Measurements from ENCODE around the gene DRG1.
"Not testable (repeated sequence)": the region's sequence is repeated elsewhere in the genome, so short reads cannot be mapped to it uniquely, and the experiment has no call there.

DRG1 gene

DNA sequence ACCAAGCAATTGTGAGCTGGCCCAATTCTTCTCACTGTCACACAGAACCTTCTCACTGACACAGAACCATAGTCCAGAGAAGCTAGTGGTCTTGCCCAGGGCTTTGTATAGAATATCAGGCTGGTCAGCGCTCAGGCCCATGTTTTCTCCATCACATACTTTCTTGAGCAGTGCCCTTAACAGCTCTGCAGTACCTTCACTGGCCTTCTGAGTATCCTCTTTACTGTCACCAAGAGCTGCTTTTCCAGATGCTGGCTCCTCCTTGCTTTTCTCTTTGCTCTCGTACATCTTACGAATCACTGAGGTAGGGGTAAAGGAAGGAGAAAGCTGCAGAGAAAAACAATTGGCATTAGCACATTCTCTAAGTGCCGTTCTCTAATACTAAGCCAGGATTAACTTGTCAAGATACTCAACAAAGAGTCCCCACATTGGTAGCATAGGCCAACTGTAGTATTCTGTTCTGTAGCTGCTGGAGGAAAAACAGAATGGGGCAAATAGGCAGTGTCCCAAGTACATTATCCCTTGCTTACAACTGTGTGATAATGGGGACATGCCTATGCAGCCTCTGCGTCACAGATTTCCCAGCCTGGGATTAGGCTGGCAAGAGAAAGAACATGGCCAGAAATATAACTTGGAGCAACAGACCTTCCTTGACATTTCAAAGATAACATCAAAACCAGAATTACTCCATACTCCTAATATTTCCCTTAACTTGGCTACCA lies 43.5 kb downstream of the DRG1 start:
- in situ Hi-C loops (cut with MboI; ENCODE audit: low sequenced_read_pairs): no loop called here

- in situ Hi-C loops (cut with MboI; ENCODE audit: low sequenced_read_pairs): no loop called here
Measured at GRCh38 chr22:31443516-31443915, 44.1 kb downstream of the DRG1 start.

DNA sequence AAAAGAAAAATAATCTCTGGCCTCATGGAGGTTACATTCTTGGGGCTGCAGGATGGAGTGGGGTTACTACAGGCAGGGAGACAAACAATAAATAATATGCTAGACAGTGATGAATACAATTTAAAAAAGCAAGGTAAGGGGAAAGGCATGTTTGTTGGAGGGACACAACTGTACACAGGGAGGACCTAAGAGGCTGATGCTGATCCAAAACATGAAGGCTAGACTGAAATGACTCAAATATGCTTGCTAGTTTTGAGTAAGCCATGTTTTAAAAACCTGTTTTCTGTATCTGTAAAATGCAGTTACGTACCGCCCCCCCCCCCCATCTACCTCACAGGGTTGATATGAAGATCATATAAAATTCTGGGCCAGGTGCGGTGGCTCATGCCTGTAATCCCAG lies 46.2 kb downstream of the DRG1 start:
- in situ Hi-C loops (cut with MboI; ENCODE audit: low sequenced_read_pairs): no loop called here

- in situ Hi-C loops (cut with MboI; ENCODE audit: low sequenced_read_pairs): no loop called here
Measured at GRCh38 chr22:31446208-31446607, 46.8 kb downstream of the DRG1 start.

DNA sequence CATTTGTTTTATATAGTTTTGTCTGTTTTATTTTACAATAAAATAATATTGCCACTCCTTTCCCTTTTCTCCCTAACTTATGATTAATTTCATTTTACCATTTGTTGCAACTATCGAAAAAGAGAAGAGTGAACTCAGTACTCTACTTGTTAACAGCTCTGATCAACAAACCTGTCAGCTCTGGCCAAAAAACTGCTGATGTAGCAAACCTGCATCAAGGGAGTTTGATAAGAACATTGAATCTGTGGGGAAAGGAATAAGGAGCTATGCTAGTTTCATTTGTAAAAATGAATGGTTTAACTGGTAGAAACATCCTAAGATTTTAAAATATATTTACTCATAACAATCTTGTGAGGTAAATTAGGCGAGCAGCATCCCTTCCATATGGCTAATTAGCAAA lies 47.4 kb downstream of the DRG1 start:
- in situ Hi-C loops (cut with MboI; ENCODE audit: low sequenced_read_pairs): no loop called here

GRCh38 chr22:31447337-31447736 lies 47.9 kb downstream of the DRG1 start:
- in situ Hi-C loops (cut with MboI; ENCODE audit: low sequenced_read_pairs): no loop called here

- in situ Hi-C loops (cut with MboI; ENCODE audit: low sequenced_read_pairs): no loop called here
Measured at GRCh38 chr22:31448382-31448781, 49.0 kb downstream of the DRG1 start.

- in situ Hi-C loops (cut with MboI; ENCODE audit: low sequenced_read_pairs): no loop called here
Measured at GRCh38 chr22:31449506-31449905, 50.1 kb downstream of the DRG1 start.

DNA sequence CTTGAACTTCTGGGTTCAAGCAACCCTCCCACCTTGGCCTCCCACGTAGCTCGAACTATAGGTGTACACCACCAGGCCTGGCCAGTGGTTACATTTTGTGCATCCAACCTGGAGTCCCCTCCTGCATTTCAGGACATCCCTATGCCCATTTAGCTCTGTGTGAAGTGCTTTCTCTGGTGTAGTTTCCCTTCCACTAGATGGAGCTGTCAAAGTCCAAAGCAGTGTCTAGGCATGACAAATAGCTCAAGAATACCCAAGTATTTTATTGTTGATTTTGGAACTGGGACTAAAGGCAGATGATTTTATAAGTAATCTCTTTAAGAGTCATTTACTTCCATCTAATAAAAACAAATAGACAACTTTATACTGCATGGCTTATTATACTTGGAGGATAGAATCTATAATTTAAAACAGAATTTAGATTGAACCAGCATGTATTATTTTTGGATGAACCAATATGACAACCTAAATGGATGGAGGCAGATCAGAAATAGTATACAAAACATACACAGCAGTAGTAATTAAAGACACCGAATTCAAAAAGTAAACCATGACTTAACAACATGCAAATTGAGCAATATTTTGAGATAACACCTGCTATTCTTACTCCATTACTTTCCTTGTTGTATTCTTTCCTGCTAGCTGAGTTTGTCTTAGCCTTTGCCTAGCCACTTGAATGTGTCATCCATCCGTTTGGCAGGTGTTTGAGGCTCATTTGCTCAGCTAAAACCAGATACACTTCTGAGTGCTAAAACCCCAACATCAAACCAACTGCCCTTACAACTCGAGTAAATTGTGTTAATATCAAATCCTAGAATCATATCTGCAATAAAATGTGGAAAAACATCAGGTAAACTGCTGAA lies 52.5 kb downstream of the DRG1 start:
- in situ Hi-C loops (cut with MboI; ENCODE audit: low sequenced_read_pairs): no loop called here

DNA sequence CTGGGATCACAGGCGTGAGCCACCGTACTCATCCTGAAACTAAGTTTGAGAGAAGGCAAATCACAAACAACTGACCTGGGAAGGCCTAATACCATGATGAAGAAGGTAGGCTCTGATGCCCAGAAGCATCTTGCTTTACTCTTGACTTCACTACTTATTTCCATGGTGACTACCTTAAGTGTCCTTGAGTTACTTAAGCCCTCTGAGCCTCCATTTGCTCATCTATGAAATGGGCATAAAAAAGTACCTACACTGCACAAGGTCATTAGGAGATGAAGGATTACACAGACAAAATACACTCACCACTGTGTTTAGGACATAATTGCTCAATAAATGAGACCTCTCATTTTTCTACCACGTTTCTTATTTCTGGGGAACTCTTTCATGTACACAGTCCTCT lies 62.3 kb downstream of the DRG1 start:
- in situ Hi-C loops (cut with MboI; ENCODE audit: low sequenced_read_pairs): no loop called here

DNA sequence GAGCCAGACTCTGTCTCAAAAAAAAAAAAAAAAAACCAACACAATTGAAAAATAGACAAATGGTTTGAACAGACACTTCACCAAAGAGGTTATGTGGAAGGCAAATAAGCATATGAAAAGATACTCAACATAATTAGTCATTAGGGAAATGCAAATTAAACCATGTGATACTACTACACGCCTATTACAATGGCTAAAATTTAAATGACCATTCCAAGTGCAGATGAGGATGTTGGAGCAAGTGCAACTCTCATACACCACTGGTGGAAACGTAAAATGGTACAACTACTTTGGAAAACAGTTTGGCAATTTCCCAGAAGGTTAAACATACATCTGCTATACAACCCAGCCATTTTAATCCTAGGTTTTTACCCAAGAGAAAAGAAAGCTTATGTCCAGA lies 65.9 kb downstream of the DRG1 start:
- in situ Hi-C loops (cut with MboI; ENCODE audit: low sequenced_read_pairs): no loop called here

DNA sequence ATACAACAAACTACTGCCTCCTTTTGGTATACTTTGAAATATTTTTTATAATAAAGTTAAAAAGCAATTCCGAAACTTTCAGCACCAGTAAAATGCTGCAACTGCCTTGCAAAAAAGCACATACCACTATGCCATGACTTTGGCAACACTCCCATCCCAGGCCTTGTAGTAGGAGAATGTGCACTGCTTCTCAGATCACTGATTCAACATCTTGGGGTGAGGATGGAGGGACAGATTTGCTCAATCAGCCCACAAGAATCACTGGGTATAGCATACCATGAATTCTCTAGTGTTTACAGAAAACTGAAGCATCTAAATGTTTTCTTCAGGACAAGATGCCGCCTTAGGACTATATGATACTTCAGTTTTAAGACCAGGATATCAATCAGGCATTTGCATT lies 75.3 kb downstream of the DRG1 start:
- in situ Hi-C loops (cut with MboI; ENCODE audit: low sequenced_read_pairs): no loop called here

- in situ Hi-C loops (cut with MboI; ENCODE audit: low sequenced_read_pairs): no loop called here
Measured at GRCh38 chr22:31475800-31476199, 76.4 kb downstream of the DRG1 start.

DNA sequence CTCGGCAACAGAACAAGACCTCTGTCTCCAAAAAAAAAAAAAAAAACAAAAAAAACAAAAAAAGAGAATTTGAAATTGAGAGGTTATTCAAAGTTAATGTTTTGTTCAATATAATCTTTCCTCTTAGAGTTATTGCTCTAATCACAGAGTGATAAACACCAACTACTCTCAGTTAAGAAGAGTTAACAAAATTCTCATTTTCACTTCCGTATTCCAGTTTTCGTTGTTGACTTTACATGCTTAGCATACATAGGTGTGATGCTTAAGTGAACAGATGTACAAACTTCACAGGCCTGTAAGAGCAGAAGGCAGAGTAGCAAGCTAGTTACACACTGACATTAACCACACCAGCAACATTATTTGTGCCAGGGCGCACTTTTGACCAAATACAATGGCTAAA lies 77.9 kb downstream of the DRG1 start:
- in situ Hi-C loops (cut with MboI; ENCODE audit: low sequenced_read_pairs): no loop called here

DNA sequence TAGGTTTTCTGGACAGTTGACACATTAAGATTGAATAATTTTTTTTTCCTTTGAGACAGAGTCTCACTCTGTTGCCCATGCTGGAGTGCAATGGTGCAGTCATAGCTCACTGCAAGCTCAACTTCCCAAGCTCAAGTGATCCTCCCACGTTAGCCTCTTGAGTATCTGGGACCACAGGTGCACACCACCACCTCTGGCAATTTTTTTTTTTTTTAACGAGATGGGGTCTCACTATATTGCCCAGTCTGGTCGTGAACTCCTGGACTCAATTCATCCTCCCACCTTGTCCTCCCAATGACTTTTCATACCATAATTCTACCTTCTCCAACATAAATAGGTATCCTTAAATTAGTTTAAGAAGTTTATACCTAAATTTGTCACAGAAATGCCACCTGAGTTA lies 81.7 kb downstream of the DRG1 start:
- in situ Hi-C loops (cut with MboI; ENCODE audit: low sequenced_read_pairs): no loop called here

DNA sequence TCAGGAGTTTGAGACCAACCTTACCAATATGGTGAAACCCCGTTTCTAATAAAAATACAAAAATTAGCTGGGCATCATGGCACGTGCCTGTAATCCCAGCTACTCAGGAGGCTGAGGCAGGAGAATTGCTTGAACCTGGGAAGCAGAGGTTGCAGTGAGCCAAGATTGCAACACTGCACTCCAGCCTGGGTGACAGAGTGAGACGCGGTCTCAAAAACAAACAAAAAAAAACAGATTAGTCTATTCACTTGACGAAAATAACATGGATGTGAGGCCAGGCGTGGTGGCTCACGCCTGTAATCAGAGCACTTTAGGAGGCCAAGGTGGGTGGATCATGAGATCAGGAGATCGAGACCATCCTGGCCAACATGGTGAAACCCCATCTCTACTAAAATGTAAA lies 83.1 kb downstream of the DRG1 start:
- in situ Hi-C loops (cut with MboI; ENCODE audit: low sequenced_read_pairs): not testable (repeated sequence)
